Measurements from ENCODE around the gene HAO2.

HAO2 gene

DNA sequence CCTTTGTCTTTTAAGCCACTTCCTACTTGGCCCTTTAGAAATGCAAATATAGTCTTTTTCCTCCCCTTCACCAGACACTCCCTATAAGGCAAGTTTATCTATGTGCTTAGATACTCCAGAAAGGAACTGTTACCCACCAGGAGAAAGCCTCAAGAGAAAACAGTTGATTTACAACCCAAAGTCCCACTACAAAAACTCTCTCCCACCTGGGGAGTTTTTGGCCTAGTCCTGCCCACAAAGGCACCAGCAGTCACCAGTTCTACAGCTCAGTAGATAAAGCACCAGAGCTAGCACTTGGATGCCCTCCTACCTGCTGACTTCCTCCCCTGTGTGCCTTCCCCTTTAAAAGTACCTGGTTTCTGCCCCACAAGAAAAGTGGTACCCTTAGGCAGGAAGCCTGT is 27.7 kb upstream of the HAO2 start:
- no peak for TF ChIP-seq CEBPB (IDR thresholded peaks at IDR 0.05)
- no peak for TF ChIP-seq RAD21 (IDR thresholded peaks at IDR 0.05; ENCODE audit: low read depth)
- no peak for TF ChIP-seq TAF1 (IDR thresholded peaks at IDR 0.05; ENCODE audit: low read depth)
- no peak for TF ChIP-seq ZBTB7A (IDR thresholded peaks at IDR 0.05; ENCODE audit: low read depth)
- TF ChIP-seq FOXM1 (IDR thresholded peaks at IDR 0.05; ENCODE audit: borderline replicate concordance, low read depth): no peak
- TF ChIP-seq TEAD4 (IDR thresholded peaks at IDR 0.05): no peak
- TF ChIP-seq, protein P1, sequence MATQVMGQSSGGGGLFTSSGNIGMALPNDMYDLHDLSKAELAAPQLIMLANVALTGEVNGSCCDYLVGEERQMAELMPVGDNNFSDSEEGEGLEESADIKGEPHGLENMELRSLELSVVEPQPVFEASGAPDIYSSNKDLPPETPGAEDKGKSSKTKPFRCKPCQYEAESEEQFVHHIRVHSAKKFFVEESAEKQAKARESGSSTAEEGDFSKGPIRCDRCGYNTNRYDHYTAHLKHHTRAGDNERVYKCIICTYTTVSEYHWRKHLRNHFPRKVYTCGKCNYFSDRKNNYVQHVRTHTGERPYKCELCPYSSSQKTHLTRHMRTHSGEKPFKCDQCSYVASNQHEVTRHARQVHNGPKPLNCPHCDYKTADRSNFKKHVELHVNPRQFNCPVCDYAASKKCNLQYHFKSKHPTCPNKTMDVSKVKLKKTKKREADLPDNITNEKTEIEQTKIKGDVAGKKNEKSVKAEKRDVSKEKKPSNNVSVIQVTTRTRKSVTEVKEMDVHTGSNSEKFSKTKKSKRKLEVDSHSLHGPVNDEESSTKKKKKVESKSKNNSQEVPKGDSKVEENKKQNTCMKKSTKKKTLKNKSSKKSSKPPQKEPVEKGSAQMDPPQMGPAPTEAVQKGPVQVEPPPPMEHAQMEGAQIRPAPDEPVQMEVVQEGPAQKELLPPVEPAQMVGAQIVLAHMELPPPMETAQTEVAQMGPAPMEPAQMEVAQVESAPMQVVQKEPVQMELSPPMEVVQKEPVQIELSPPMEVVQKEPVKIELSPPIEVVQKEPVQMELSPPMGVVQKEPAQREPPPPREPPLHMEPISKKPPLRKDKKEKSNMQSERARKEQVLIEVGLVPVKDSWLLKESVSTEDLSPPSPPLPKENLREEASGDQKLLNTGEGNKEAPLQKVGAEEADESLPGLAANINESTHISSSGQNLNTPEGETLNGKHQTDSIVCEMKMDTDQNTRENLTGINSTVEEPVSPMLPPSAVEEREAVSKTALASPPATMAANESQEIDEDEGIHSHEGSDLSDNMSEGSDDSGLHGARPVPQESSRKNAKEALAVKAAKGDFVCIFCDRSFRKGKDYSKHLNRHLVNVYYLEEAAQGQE (IDR thresholded peaks at IDR 0.05; ENCODE audit: low read depth): no peak
- TF ChIP-seq CREB1 (IDR thresholded peaks at IDR 0.05; ENCODE audit: low read depth): no peak
- TF ChIP-seq, protein P2, sequence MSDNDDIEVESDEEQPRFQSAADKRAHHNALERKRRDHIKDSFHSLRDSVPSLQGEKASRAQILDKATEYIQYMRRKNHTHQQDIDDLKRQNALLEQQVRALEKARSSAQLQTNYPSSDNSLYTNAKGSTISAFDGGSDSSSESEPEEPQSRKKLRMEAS (IDR thresholded peaks at IDR 0.05): no peak
- no peak for TF ChIP-seq TCF12 (IDR thresholded peaks at IDR 0.05; ENCODE audit: low read depth)
- no peak for TF ChIP-seq YY1 (IDR thresholded peaks at IDR 0.05; ENCODE audit: low read depth)
- TF ChIP-seq NFIC (IDR thresholded peaks at IDR 0.05): no peak

DNA sequence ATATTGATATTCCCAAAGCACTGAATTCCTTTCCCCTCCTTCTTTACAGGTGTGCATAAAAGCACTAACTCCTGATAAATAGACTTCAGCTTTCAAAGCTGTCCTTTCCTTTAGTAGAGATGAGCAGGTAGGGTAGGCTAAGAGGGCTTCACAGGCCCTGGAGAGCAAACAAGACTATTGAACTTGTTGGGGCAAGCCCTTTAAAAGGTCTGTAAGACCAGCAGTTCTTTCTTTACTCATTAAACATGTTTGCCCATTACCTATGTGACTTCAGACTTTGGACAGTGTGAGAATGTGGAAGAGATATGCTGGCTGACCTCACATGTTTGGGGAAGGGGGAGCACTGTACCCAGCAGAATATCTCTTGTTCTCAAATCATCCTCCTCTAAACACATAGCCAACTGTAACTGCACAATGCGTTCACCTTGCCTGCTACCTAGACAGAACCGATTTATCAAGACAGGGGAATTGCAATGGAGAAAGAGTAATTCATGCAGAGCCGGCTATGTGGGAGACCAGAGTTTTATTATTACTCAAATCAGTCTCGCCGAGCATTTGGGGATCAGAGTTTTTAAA is 27.1 kb upstream of the HAO2 start:
- TF ChIP-seq TCF12 (IDR thresholded peaks at IDR 0.05; ENCODE audit: low read depth) (no peak), TEAD4 (IDR thresholded peaks at IDR 0.05) (no peak), TAF1 (IDR thresholded peaks at IDR 0.05; ENCODE audit: low read depth) (no peak), NFIC (IDR thresholded peaks at IDR 0.05) (no peak), EP300 (IDR thresholded peaks at IDR 0.05; ENCODE audit: borderline replicate concordance) (no peak), YY1 (IDR thresholded peaks at IDR 0.05; ENCODE audit: low read depth) (no peak), FOXM1 (IDR thresholded peaks at IDR 0.05; ENCODE audit: borderline replicate concordance, low read depth) (no peak), CREB1 (IDR thresholded peaks at IDR 0.05; ENCODE audit: low read depth) (no peak), RAD21 (IDR thresholded peaks at IDR 0.05; ENCODE audit: low read depth) (no peak), EGR1 (IDR thresholded peaks at IDR 0.05) (no peak), CEBPB (IDR thresholded peaks at IDR 0.05) (no peak), ZBTB7A (IDR thresholded peaks at IDR 0.05; ENCODE audit: low read depth) (no peak)
- TF ChIP-seq, protein P1 (IDR thresholded peaks at IDR 0.05; ENCODE audit: low read depth): no peak
- TF ChIP-seq, protein P2 (IDR thresholded peaks at IDR 0.05): no peak
- TF ChIP-seq, protein P3, sequence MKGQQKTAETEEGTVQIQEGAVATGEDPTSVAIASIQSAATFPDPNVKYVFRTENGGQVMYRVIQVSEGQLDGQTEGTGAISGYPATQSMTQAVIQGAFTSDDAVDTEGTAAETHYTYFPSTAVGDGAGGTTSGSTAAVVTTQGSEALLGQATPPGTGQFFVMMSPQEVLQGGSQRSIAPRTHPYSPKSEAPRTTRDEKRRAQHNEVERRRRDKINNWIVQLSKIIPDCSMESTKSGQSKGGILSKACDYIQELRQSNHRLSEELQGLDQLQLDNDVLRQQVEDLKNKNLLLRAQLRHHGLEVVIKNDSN (IDR thresholded peaks at IDR 0.05): no peak

DNA sequence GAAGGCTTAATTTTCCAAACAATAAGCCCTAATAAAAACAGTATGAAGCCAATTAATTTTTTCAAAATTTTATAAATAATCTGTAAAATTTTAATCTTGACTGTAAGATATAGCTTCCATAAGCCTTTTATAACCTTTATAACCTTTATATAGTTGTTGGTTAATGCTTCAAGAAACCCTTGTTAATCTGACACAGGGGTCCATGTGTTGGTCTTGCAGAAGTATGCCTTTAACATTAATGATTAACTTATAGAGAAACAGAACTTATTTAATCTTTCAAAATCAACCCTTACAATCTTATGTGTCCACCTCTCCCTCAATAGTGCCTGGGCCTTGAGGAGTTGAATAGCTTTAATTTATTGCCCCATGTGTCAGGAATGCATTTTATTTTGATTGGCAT is 23.2 kb upstream of the HAO2 start:
- TF ChIP-seq TEAD4 (IDR thresholded peaks at IDR 0.05): no peak
- TF ChIP-seq, protein P2 (IDR thresholded peaks at IDR 0.05): no peak
- no peak for TF ChIP-seq NFIC (IDR thresholded peaks at IDR 0.05)
- TF ChIP-seq FOXM1 (IDR thresholded peaks at IDR 0.05; ENCODE audit: borderline replicate concordance, low read depth): no peak
- TF ChIP-seq CEBPB (IDR thresholded peaks at IDR 0.05): no peak
- no peak for TF ChIP-seq EP300 (IDR thresholded peaks at IDR 0.05; ENCODE audit: borderline replicate concordance)
- TF ChIP-seq, protein P1 (IDR thresholded peaks at IDR 0.05; ENCODE audit: low read depth): no peak
- TF ChIP-seq EGR1 (IDR thresholded peaks at IDR 0.05): no peak
- no peak for TF ChIP-seq CREB1 (IDR thresholded peaks at IDR 0.05; ENCODE audit: low read depth)
- TF ChIP-seq TAF1 (IDR thresholded peaks at IDR 0.05; ENCODE audit: low read depth): no peak
- TF ChIP-seq, protein P3 (IDR thresholded peaks at IDR 0.05): no peak
- TF ChIP-seq YY1 (IDR thresholded peaks at IDR 0.05; ENCODE audit: low read depth): no peak
- TF ChIP-seq ZBTB7A (IDR thresholded peaks at IDR 0.05; ENCODE audit: low read depth): no peak
- TF ChIP-seq RAD21 (IDR thresholded peaks at IDR 0.05; ENCODE audit: low read depth): no peak
- TF ChIP-seq TCF12 (IDR thresholded peaks at IDR 0.05; ENCODE audit: low read depth): no peak

DNA sequence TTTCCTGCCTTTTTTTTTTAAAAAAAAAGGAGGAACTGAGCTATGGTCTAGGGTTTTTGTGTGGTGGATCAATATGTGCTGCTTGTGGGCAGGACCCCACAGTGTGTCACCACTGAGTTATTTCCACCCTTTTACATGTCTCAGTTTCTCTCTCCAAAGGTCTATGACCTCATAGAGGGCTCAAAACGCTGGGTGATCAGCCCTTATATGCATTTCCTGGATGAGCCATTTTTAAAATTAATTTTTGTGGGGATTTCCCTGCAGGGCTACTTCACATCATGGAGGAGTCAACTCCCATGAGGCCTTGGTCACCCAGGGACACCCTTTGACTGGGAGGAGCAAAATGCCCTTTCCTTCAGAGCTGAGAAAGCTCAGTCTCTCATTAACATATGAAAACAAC is 20.7 kb upstream of the HAO2 start:
- no peak for TF ChIP-seq CEBPB (IDR thresholded peaks at IDR 0.05)
- no peak for TF ChIP-seq YY1 (IDR thresholded peaks at IDR 0.05; ENCODE audit: low read depth)
- TF ChIP-seq EP300 (IDR thresholded peaks at IDR 0.05; ENCODE audit: borderline replicate concordance): no peak
- TF ChIP-seq, protein P3 (IDR thresholded peaks at IDR 0.05): no peak
